Nephron (organoid): ENCODE data around the gene A1BG.
A peak's percentile ranks its signal among the peaks of the same experiment; 100 is the strongest.

ENCODE experiments used
- H3K27ac Mint-ChIP-seq, 3 experiments: 2 replicates each; pipeline ENCODE4 v1.8.0; 2020; ENCODE audit warnings: mixed read lengths in 3 of 3, mild to moderate bottlenecking in 2 of 3, moderate library complexity in 1 of 3
- H3K27me3 Mint-ChIP-seq: 2 replicates; pipeline ENCODE4 v1.8.0; 2021; ENCODE audit warnings: low read depth, mild to moderate bottlenecking, moderate library complexity, mixed read lengths
- H3K36me3 Mint-ChIP-seq: 2 replicates; pipeline ENCODE4 v1.8.0; 2020; ENCODE audit warnings: low read depth, mixed read lengths
- H3K4me1 Mint-ChIP-seq: 2 replicates; pipeline ENCODE4 v1.8.0; 2020; ENCODE audit warnings: mixed read lengths
- H3K4me3 Mint-ChIP-seq, 3 experiments: 2 replicates each; pipeline ENCODE4 v1.8.0; 2020; ENCODE audit warnings: mild to moderate bottlenecking in 3 of 3, mixed read lengths in 3 of 3, moderate library complexity in 2 of 3
- H3K9me3 Mint-ChIP-seq: 2 replicates; pipeline ENCODE4 v1.8.0; 2020; ENCODE audit warnings: mixed read lengths
- TF ChIP-seq, protein P1 (sequence below), 3 experiments: fragments of 200-600 bp; sonication (generic); IDR thresholded peaks; one replicate each; pipeline ENCODE4 v1.5.0; 2021; ENCODE audit warnings: antibody characterized with exemption in 3 of 3; ENCODE audit not compliant: unreplicated experiment in 3 of 3

Gene A1BG

DNA sequence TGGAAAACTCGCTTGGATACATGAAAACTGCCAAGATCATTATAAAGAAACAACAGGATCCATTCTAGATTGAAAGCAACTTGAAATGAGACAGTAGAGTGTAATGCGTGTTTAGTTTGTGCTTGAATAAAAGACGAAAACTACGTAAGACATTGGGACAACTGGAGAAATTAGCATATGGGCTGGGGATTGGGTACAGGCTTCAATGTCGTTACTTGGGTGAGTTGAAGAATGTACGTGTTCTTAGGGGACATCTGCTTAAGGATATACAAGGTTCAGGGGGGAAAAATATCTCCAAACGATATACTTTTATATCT lies 48.6 kb downstream of the A1BG start:
- Mint-ChIP-seq H3K4me1 (peaks cover 22% of the 10 kb centered on the region), H3K27ac (peak overlapping the region; percentile 83 to 96 (median 89)), H3K4me3 (peak overlapping the region; percentile 96 to 100 (median 99)), H3K9me3 (peaks cover 9% of the 10 kb centered on the region), H3K27me3 (no peaks in the 10 kb centered on the region), H3K36me3 (peaks cover 84% of the 10 kb centered on the region)
- TF ChIP-seq, protein P1, sequence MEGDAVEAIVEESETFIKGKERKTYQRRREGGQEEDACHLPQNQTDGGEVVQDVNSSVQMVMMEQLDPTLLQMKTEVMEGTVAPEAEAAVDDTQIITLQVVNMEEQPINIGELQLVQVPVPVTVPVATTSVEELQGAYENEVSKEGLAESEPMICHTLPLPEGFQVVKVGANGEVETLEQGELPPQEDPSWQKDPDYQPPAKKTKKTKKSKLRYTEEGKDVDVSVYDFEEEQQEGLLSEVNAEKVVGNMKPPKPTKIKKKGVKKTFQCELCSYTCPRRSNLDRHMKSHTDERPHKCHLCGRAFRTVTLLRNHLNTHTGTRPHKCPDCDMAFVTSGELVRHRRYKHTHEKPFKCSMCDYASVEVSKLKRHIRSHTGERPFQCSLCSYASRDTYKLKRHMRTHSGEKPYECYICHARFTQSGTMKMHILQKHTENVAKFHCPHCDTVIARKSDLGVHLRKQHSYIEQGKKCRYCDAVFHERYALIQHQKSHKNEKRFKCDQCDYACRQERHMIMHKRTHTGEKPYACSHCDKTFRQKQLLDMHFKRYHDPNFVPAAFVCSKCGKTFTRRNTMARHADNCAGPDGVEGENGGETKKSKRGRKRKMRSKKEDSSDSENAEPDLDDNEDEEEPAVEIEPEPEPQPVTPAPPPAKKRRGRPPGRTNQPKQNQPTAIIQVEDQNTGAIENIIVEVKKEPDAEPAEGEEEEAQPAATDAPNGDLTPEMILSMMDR (IDR thresholded peaks at IDR 0.05; ENCODE audit: unreplicated experiment in 3 of 3), result no peak

DNA sequence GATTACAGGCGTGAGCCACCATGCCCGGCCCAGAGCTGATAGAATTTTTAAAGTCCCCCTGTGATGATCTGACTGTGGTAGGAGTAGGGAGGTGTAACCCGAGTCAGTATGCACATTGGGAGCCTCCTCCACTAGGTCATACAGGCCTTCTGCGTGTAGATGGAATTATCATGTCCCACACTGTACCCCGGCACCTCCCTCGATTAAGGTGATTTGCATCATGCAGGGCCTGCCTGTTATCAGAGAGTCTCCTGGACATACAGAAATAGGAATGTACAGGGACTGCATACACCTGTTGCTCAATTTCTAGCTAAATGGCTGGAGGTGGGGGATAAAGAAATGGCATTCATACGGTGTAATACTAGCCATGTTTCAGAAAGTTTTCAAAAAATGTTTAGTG lies 49.0 kb downstream of the A1BG start:
- TF ChIP-seq, protein P1 (IDR thresholded peaks at IDR 0.05; ENCODE audit: unreplicated experiment in 3 of 3), result no peak
- Mint-ChIP-seq H3K36me3 (peaks cover 82% of the 10 kb centered on the region), H3K4me3 (peak overlapping the region; percentile 96 to 100 (median 99)), H3K9me3 (peaks cover 10% of the 10 kb centered on the region), H3K27ac (peak overlapping the region; percentile 83 to 96 (median 89)), H3K4me1 (peaks cover 22% of the 10 kb centered on the region), H3K27me3 (no peaks in the 10 kb centered on the region)

DNA sequence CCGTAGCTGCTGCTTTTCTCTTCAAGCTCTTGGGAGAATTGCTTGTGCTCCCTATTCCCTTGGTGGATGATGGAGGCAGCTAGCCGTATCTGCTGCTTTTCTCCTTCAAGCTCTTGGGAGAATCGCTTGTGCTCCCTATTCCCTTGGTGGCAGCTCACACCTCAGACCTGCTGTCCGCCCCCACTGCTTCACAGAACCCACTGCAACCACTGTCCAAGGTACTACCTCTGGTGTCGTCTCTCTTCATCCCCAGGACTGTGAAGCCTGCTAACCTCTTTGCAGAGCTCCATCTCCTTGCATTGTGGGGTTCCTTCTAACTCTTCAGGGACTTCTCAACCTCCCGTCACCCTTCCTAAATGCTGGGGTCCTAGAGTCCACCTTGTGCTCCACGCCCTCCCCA lies 52.7 kb downstream of the A1BG start:
- Mint-ChIP-seq H3K9me3 (peaks cover 28% of the 10 kb centered on the region), H3K4me3 (no peak overlapping the region), H3K27me3 (no peaks in the 10 kb centered on the region), H3K4me1 (peaks cover 14% of the 10 kb centered on the region), H3K36me3 (peaks cover 81% of the 10 kb centered on the region), H3K27ac (no peak overlapping the region)
- TF ChIP-seq, protein P1 (IDR thresholded peaks at IDR 0.05; ENCODE audit: unreplicated experiment in 3 of 3), result no peak

- TF ChIP-seq, protein P1 (IDR thresholded peaks at IDR 0.05; ENCODE audit: unreplicated experiment in 3 of 3), result no peak
- H3K9me3 Mint-ChIP-seq, result peaks cover 71% of the 10 kb centered on the region
- peaks cover 8% of the 10 kb centered on the region for H3K27me3 Mint-ChIP-seq
- no peak overlapping the region for H3K4me3 Mint-ChIP-seq
- peaks cover 95% of the 10 kb centered on the region for H3K36me3 Mint-ChIP-seq
- no peak overlapping the region for H3K27ac Mint-ChIP-seq
- no peaks in the 10 kb centered on the region for H3K4me1 Mint-ChIP-seq
Observed at GRCh38 chr19:58296104-58296503, 57.2 kb downstream of the A1BG start.
